ENCODE data around the gene MPC1L.
"Not testable (repeated sequence)": the region's sequence is repeated elsewhere in the genome, so short reads cannot be mapped to it uniquely, and the experiment has no call there.

DNA sequence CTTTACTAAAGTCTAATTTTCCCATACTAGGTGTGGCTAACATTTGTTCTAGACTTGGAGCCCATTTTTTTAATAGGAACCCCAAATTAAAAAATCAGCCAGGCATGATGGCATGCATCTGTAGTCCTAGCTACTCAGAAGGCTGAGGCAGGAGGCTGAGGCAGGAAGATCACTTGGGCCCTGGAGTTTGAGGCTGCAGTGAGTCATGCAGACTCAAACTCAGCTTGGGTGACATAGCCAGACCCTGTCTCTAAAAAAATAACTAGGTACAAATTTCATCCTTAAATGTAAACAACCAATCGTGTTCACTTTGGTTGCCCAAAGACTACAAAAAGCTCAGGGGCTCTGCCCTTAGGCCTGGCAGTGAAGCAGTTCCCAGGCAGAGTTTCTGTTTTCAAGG is 35.6 kb upstream of the MPC1L start:
- TF ChIP-seq TAF1 (IDR thresholded peaks at IDR 0.05; ENCODE audit: borderline replicate concordance, low read depth, low read length); POLR2A (IDR thresholded peaks at IDR 0.05; ENCODE audit: low read depth, low read length); POLR2AphosphoS5 (IDR thresholded peaks at IDR 0.05; ENCODE audit: low read depth, low read length): not testable (repeated sequence)

Measured in GM12892 (cell line).